BJ (cell line): ENCODE results near the gene TPCN2. TPM values are rescaled to one million over a fixed set of nuclear protein-coding genes. Genes with fewer than 3 reads are reported as not detected.

Experiments used
- CTCF ChIA-PET: fragments of 350-600 bp; formaldehyde crosslinking; extraction: SDS; loops from one replicate; lab custom pipeline; 2021; ENCODE audit warnings: antibody characterized with exemption, inconsistent platforms; lab: Yijun Ruan, JAX
- POLR2A ChIA-PET: fragments of 300-600 bp; sonication (Branson Sonifier 250); formaldehyde crosslinking; extraction: SDS; loops from one replicate; lab custom pipeline; 2021; ENCODE audit warnings: antibody characterized with exemption; lab: Charles Lee
- DNase-seq: peaks from one replicate; pipeline ENCODE4 v3.0.0-alpha.2; 2011; ENCODE audit warnings: low read depth
- H3K27me3 ChIP-seq: 2 replicates; pipeline ENCODE4 v1.6.0; 2011; ENCODE audit warnings: low read length; ENCODE audit not compliant: control insufficient read depth, insufficient read depth
- H3K36me3 ChIP-seq: 2 replicates; pipeline ENCODE4 v1.5.1; 2011; ENCODE audit warnings: low read length; ENCODE audit not compliant: control insufficient read depth, insufficient read depth
- H3K4me3 ChIP-seq: 2 replicates; pipeline ENCODE4 v1.5.1; 2011; ENCODE audit warnings: low read depth, mild to moderate bottlenecking, control low read depth, low read length
- CTCF ChIP-seq: IDR thresholded peaks from 2 replicates; pipeline ENCODE4 v1.5.1; 2011; ENCODE audit warnings: low read depth, mild to moderate bottlenecking, control low read depth, inconsistent platforms, low read length, moderate library complexity; ENCODE audit not compliant: insufficient read depth
- polyA plus RNA-seq: library from polyadenylated mRNA; depleted of rRNA; stranded (reverse); fragments of >200 nt; gene quantifications from 2 replicates; pipeline ENCODE4 v1.2.3, GENCODE V29; 2011

Gene TPCN2
- polyA plus RNA-seq, 1 experiment = 9.9 TPM

GRCh38 chr11:69033431-69033830 is 15.3 kb upstream of the TPCN2 start:
- no peak for TF ChIP-seq CTCF
- Histone ChIP-seq H3K36me3 (no peaks in the 10 kb centered on the region), H3K27me3 (peaks cover 1% of the 10 kb centered on the region), H3K4me3 (no peak overlapping the region)
- no peak for DNase-seq
- ChIA-PET POLR2A (no interaction called here), CTCF (interaction anchor here (1.1 to 1.4 kb wide), 2 partner anchors 11 to 21 kb away, joined by 4 to 5 read pairs; partner anchors contain the start of gene MRGPRF)

GRCh38 chr11:69034123-69034867 is 14.4 kb upstream of the TPCN2 start:
- CTCF ChIA-PET = interaction anchor here (1.1 to 1.2 kb wide), 2 partner anchors 22 kb away, joined by 4 read pairs; partner anchors contain the start of gene MRGPRF
- POLR2A ChIA-PET = no interaction called here
- Histone ChIP-seq H3K4me3 (no peak overlapping the region), H3K36me3 (no peaks in the 10 kb centered on the region), H3K27me3 (peaks cover 1% of the 10 kb centered on the region)
- no peak for TF ChIP-seq CTCF
- no peak for DNase-seq

- no peak for TF ChIP-seq CTCF
- no peaks in the 10 kb centered on the region for H3K36me3 ChIP-seq
- peaks cover 1% of the 10 kb centered on the region for H3K27me3 ChIP-seq
- ChIA-PET CTCF (interaction anchor here (1.2 kb wide), 1 partner anchor 23 kb away, joined by 4 read pairs; the partner anchor contains the start of gene MRGPRF), POLR2A (no interaction called here)
- DNase-seq = no peak
- H3K4me3 ChIP-seq = no peak overlapping the region
Measured at GRCh38 chr11:69035150-69035945, 13.4 kb upstream of the TPCN2 start.

- no peaks in the 10 kb centered on the region for H3K36me3 ChIP-seq
- DNase-seq = no peak
- H3K27me3 ChIP-seq = peaks cover 1% of the 10 kb centered on the region
- H3K4me3 ChIP-seq = no peak overlapping the region
- no peak for TF ChIP-seq CTCF
- POLR2A ChIA-PET = no interaction called here
- CTCF ChIA-PET = interaction anchor here (0.8 kb wide), 1 partner anchor 8 kb away, joined by 4 read pairs; no protein-coding TSS in a partner anchor
Measured at GRCh38 chr11:69035946-69036340, 12.8 kb upstream of the TPCN2 start.

GRCh38 chr11:69037074-69037473 is 11.7 kb upstream of the TPCN2 start:
- H3K27me3 ChIP-seq = no peaks in the 10 kb centered on the region
- POLR2A ChIA-PET = no interaction called here
- no peak for TF ChIP-seq CTCF
- H3K36me3 ChIP-seq = no peaks in the 10 kb centered on the region
- DNase-seq = no peak
- H3K4me3 ChIP-seq = no peak overlapping the region
- CTCF ChIA-PET = interaction anchor here (0.6 to 0.9 kb wide), 2 partner anchors 23 to 89 kb away, joined by 3 read pairs; no protein-coding TSS in a partner anchor
